GM08714 (cell line): Measurements from ENCODE around the gene SLC44A2.

Experiments used
- H3K4me3 ChIP-seq: fragments of 200-500 bp; sonication (Bioruptor generic); 2 replicates; pipeline ENCODE4 v1.5.1; 2014; ENCODE audit warnings: mild to moderate bottlenecking, low read length, inconsistent platforms
- ZNF274 ChIP-seq: IDR thresholded peaks from 2 replicates; pipeline ENCODE4 v1.6.1; 2012; ENCODE audit warnings: mild to moderate bottlenecking, low read depth, low read length

SLC44A2 gene

DNA sequence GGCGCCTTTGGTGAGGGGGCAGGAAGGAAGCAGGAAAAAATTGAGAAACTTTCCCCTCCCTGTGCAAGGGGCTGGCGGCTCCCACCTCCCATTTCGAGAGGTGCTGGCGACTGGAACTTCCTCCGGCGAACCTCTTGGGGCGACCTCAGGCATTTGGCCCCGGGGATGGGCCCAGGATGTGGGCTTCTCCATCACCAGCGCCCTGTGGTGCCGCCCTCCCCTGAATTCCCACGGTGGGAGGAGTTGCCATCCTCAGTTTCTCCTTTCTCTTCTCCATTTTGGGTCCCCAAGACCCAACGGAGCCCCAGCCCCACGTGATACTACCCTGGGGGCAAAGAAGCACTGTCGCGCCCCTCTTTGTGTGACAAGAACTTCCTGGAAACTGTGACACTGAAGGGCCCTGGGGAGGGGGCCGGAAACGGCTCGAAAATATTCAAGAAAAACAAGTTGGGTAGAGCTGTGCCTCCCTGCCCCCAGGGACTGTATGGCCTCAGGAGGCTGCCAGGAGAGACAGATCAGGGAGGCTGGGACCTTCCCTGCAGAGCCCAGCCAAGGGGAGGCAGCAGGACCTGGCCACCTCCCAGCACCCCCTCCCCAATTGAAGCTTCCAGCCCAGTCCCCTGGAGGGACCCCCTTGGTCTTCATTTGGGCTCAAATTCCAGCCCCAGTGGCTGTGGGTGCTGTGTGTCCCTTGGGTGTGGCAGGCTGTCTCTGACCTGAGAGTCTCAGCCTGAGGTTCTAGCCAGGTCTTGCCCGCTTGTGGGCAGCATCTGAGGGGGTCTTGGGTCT, 22.1 kb upstream of the SLC44A2 start:
- H3K4me3 ChIP-seq = peak overlapping the region; percentile 88
- TF ChIP-seq ZNF274 = no peak

GRCh38 chr19:10603873-10604459, 21.4 kb upstream of the SLC44A2 start:
- peak overlapping the region; percentile 88 for H3K4me3 ChIP-seq
- TF ChIP-seq ZNF274 = no peak

- TF ChIP-seq ZNF274 = no peak
- H3K4me3 ChIP-seq = peak overlapping the region; percentile 88; the same call in 1 of the 2 replicates
Measured at GRCh38 chr19:10604460-10604980, 20.8 kb upstream of the SLC44A2 start.

- no peak for TF ChIP-seq ZNF274
Measured at GRCh38 chr19:10611907-10612306, 13.4 kb upstream of the SLC44A2 start.

DNA sequence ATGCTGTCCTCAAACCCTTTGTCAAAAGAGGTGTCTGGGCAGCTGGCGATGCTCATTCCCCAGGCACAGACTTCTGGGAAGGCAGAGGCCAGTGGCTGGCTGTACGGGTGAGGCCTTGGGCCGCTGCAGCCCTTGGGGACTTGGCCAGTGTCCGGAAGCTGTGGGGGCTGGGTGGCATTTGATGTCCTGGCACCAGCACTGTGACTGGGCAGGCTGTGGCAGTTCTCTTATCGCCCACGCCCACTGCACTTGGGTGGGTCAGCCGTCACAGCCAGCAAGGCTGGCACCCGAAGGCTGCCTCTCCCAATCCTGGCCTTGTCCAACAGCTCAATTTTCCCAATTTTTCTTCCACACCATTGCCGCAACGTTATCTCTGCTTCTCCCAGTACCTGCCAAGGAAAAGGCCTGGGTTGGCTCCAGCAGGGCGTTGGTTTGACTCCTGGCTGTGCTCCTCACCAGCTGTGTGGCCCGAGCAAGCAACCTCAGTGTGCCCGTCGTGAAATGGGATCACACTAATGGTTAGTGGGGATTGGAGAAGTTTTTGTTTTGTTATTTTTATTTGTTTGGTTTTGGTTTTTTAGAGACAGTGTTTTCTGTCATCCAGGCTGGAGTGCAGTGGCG, 12.7 kb upstream of the SLC44A2 start:
- H3K4me3 ChIP-seq = no peak overlapping the region
- TF ChIP-seq ZNF274 = no peak

More at GRCh38 chr19:10611907-10612306, 13.4 kb upstream of the SLC44A2 start:
- H3K4me3 ChIP-seq = no peak overlapping the region

DNA sequence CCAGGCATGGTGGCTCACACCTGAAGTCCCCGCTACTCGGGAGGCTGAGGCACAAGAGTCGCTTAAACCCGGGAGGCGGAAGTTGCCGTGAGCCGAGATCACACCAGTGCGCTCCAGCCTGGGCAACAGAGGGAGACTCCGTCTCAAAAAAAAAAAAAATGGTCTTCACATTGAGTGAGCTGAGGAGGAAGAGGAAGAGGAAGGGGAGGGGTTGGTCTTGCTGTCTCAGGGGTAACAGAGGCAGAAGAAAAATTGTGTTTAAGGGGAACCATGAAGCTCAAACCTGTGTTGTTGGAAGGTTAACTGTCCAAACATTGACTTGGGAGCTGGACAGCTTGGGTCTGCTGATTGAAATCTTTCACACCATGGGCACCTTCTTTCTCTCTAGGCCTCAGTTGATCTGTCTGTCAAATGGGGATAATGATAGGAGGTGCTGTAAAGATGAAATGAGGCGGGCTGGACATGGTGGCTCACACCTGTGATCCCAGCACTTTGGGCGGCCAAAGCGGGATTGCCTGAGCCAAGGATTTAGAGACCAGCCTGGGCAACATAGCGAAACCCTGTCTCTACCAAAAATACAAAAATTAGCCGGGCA, 9.8 kb upstream of the SLC44A2 start:
- no peak overlapping the region for H3K4me3 ChIP-seq
- no peak for TF ChIP-seq ZNF274

DNA sequence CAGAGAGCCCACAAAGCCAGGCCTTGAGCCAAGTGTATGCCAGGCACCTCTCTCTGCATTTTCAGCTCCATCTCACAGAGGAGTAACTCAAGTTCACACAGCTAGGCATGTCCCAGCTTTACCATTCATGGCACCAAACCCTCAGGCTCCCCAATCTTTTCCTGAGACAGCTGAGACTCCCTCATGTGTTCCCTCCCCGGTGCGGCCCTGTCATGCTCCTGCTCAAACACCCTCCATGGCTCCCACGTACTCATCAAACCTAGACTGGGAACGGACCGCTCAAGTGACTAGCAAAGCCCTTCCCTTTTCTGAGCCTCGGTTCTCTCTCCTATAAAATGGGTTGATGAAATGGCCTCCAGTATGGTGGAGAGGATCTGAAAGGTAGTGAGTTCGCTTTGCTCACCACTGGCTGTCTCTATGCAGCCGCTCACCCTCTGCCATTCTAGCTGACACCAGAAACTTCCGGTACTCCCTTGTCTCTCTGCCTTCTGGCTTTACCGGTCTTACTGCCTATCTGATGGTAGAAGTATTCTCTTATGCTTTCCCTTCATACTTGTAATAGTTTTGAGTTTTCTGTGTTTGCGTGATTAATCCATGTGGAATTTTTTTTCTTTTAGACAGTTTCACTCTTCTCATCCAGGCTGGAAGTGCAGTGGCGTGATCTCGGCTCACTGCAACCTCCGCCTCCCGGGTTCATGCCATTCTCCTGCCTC, 7.8 kb upstream of the SLC44A2 start:
- H3K4me3 ChIP-seq = no peak overlapping the region

GRCh38 chr19:10618846-10619245, 6.5 kb upstream of the SLC44A2 start:
- no peak for TF ChIP-seq ZNF274
- no peak overlapping the region for H3K4me3 ChIP-seq

More for the DNA sequence above, 7.8 kb upstream of the SLC44A2 start:
- TF ChIP-seq ZNF274 = no peak

- H3K4me3 ChIP-seq = no peak overlapping the region
- TF ChIP-seq ZNF274 = no peak
Measured at GRCh38 chr19:10620786-10621185, 4.6 kb upstream of the SLC44A2 start.

DNA sequence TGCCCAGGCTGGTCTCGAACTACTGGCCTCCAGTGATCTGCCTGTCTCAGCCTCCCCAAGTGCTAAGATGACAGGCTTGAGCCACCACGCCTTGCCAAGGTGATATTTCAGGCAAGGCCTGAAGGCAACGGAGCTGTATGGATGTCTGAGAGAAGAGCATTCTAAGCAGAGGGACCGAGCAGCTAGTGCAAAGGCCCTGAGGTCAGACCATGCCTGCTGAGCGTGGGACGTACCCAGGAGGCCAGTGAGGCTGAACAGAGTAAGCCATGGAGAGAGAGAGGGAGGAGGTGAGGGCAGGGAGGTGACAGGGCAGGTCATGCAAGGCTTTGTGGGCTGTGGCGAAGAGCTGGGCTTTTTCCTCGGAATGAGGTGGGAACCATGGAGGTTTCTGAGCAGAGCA, 3.4 kb upstream of the SLC44A2 start:
- no peak for TF ChIP-seq ZNF274
- no peak overlapping the region for H3K4me3 ChIP-seq

DNA sequence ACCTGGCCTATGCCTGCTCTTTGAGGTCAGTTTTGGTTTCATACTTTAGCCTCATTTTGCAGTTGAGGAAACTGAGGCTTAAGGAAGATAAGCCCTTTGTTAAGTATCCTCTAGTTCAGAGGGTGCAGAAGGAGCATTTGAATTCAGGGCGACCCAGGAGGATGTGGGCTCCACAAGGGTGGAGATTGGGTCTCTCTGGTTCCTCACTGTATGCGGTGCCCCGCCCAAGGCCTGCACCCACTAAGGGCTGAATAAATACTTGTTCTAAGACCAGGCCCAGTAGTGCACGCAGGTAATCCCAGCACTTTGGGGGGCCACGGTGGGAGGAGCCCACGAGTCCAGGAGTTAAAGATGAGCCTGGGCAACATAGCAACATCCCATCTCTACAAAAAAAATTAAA, 768 bp upstream of the SLC44A2 start:
- no peak for TF ChIP-seq ZNF274
- H3K4me3 ChIP-seq = no peak overlapping the region

GRCh38 chr19:10625762-10626138, 397 bp downstream of the SLC44A2 start:
- no peak for TF ChIP-seq ZNF274

GRCh38 chr19:10631874-10632273, 6.5 kb downstream of the SLC44A2 start:
- no peak overlapping the region for H3K4me3 ChIP-seq
- no peak for TF ChIP-seq ZNF274

More at GRCh38 chr19:10625762-10626138, 397 bp downstream of the SLC44A2 start:
- no peak overlapping the region for H3K4me3 ChIP-seq

DNA sequence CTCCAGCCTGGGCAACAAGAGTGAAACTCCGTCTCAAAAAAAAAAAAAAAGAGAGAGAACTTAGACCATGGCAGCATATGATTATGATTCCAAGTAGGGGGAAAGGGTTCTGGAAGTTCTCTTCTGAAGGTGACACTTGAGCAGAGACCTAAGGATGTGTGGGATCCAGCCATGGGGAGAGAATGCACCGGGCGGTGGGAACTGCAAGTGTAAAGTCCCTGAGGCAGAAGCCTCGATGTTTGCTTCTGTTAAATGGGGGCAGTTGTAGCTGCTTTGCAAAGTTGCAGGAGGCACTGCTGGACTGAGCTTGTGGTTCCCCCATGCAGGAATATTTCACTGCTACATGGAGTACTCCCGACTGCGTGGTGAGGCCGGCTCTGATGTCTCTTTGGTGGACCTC, 9.1 kb downstream of the SLC44A2 start:
- no peak for TF ChIP-seq ZNF274
- H3K4me3 ChIP-seq = no peak overlapping the region

- no peak for TF ChIP-seq ZNF274
- no peak overlapping the region for H3K4me3 ChIP-seq
Measured at GRCh38 chr19:10634963-10635362, 9.6 kb downstream of the SLC44A2 start.
